ENCODE measurements around the gene FNBP1. TPM values are rescaled to one million over a fixed set of nuclear protein-coding genes. Genes with fewer than 3 reads are reported as not detected.
A peak's percentile ranks its signal among the peaks of the same experiment; 100 is the strongest.

FNBP1 gene
- total RNA-seq, 1 experiment from 2014 or later: 36.5 TPM

DNA sequence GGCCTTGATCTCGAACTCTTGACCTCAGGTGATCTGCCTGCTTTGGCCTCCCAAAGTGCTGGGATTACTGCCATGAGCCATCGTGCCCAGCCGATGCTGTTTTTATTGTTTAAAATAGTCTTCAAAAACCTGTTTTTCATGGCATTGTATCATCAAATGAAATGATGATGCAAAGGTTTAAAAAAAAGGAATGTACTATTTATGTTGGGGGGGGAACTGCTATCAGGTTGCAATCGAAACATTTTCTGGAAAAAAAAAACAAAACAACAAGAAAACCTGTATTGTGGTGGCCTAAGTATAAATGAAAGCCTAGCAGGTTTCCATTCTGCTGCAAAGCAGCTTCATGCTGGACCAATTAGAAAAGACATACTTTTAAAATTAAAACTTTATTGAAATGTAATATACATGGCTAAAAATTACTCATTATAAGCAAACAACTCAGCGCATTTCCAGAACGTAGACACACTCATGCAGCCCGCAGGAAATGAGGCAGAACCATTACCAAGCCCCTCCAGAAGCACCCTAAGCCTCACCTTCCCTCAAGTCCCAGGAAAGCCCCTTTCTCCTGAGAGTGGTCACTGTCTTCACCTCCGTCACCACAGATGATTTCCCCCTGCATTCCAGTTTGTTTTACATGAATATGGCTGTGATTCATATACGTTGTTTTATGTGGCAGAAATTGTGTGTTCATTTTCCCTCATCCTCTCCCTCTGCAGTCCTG lies 29.7 kb upstream of the FNBP1 start:
- no peaks in the 10 kb centered on the region for H3K27me3 ChIP-seq (ENCODE audit: insufficient read depth, low read length)
- no peak overlapping the region for H3K27ac ChIP-seq (ENCODE audit: insufficient read length, low read depth, low read length)
- H3K27me3 Mint-ChIP-seq (ENCODE audit: low read depth): no peaks in the 10 kb centered on the region
- H3K14ac ChIP-seq (ENCODE audit: insufficient read depth, low read length): no peak overlapping the region
- H3K23me2 ChIP-seq (ENCODE audit: insufficient read length, low read depth, low read length, poor library complexity, severe bottlenecking): no peaks in the 10 kb centered on the region
- no peaks in the 10 kb centered on the region for H4K20me1 ChIP-seq (ENCODE audit: control insufficient read depth, insufficient read depth, insufficient read length)
- no peak overlapping the region for H3K4ac ChIP-seq (ENCODE audit: low read depth, low read length)
- TF ChIP-seq, protein P1, sequence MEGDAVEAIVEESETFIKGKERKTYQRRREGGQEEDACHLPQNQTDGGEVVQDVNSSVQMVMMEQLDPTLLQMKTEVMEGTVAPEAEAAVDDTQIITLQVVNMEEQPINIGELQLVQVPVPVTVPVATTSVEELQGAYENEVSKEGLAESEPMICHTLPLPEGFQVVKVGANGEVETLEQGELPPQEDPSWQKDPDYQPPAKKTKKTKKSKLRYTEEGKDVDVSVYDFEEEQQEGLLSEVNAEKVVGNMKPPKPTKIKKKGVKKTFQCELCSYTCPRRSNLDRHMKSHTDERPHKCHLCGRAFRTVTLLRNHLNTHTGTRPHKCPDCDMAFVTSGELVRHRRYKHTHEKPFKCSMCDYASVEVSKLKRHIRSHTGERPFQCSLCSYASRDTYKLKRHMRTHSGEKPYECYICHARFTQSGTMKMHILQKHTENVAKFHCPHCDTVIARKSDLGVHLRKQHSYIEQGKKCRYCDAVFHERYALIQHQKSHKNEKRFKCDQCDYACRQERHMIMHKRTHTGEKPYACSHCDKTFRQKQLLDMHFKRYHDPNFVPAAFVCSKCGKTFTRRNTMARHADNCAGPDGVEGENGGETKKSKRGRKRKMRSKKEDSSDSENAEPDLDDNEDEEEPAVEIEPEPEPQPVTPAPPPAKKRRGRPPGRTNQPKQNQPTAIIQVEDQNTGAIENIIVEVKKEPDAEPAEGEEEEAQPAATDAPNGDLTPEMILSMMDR (conservative IDR thresholded peaks at IDR 0.05): no peak
- no peak overlapping the region for H2AFZ ChIP-seq (ENCODE audit: low read length)
- H2BK20ac ChIP-seq (ENCODE audit: low read depth, low read length, poor library complexity, severe bottlenecking): peak overlapping the region; percentile 60
- no peak overlapping the region for H3K4me3 Mint-ChIP-seq
- no peak overlapping the region for H4K91ac ChIP-seq (ENCODE audit: insufficient read length, low read depth, low read length)
- H3K9me3 Mint-ChIP-seq: no peaks in the 10 kb centered on the region
- peaks cover 6 to 21% (median 15%) of the 10 kb centered on the region in 3 experiments; a peak in 6 of 7 replicates for H3K36me3 Mint-ChIP-seq (ENCODE audit: insufficient read depth in 1 of 3, low read depth in 3 of 3)
- no peak overlapping the region for H2BK12ac ChIP-seq (ENCODE audit: insufficient read length, low read depth, low read length)
- DNase-seq: no peak
- no peaks in the 10 kb centered on the region for H3K4me1 ChIP-seq (ENCODE audit: insufficient read depth, low read length)
- H3K4me2 ChIP-seq (ENCODE audit: insufficient read depth, insufficient read length, low read length): no peak overlapping the region
- H3K9me3 ChIP-seq (ENCODE audit: control insufficient read depth, low read depth, low read length): no peaks in the 10 kb centered on the region
- no peak overlapping the region for H3K23ac ChIP-seq (ENCODE audit: insufficient read length, low read depth, low read length)
- H2BK120ac ChIP-seq (ENCODE audit: low read depth, low read length, poor library complexity, severe bottlenecking): no peak overlapping the region
- H4K5ac ChIP-seq (ENCODE audit: insufficient read length, low read depth, low read length): no peak overlapping the region
- peaks cover 10 to 14% of the 10 kb centered on the region in 2 experiments; a peak in 3 of 4 replicates for H3K4me1 Mint-ChIP-seq
- peak overlapping the region; percentile 6 to 60 (median 34); a peak in 4 of 7 replicates for H3K27ac Mint-ChIP-seq
- H3T11ph ChIP-seq (ENCODE audit: low read length): no peak overlapping the region
- no peak overlapping the region for H2BK5ac ChIP-seq (ENCODE audit: insufficient read length, low read length)
- H2AK5ac ChIP-seq (ENCODE audit: insufficient read length, low read length): no peak overlapping the region
- no peak overlapping the region for H3K56ac ChIP-seq (ENCODE audit: insufficient read length, low read depth, low read length)
- no peak overlapping the region for H3K18ac ChIP-seq (ENCODE audit: insufficient read length, low read depth, low read length)
- H3K79me1 ChIP-seq (ENCODE audit: insufficient read depth, low read depth, low read length, poor library complexity, severe bottlenecking): peaks cover 9% of the 10 kb centered on the region
- no peak overlapping the region for H4K8ac ChIP-seq (replicated peaks; ENCODE audit: insufficient read length, low read depth, low read length)
- no peaks in the 10 kb centered on the region for H3K79me2 ChIP-seq (ENCODE audit: insufficient read depth, low read length)
- WGBS (ENCODE audit: extremely low coverage, insufficient read length, low lambda C conversion rate): no CpG with 5 or more reads among the region's 9 CpGs
- H3K9ac ChIP-seq (ENCODE audit: extremely low read depth, insufficient read length, low read length): no peak overlapping the region
- no peak overlapping the region for H2BK15ac ChIP-seq (ENCODE audit: low read depth, low read length)
